HUES64 (cell line): ENCODE results near the gene GABPB2.

Source experiments
- H3K27ac ChIP-seq: 2 replicates; pipeline ENCODE4 v1.7.0; 2013; ENCODE audit warnings: low read depth, low read length, inconsistent platforms
- H3K27me3 ChIP-seq: 2 replicates; pipeline ENCODE4 v1.6.1; 2013; ENCODE audit warnings: mild to moderate bottlenecking, low read length; ENCODE audit not compliant: insufficient read depth
- H3K36me3 ChIP-seq: 2 replicates; pipeline ENCODE4 v1.6.1; 2013; ENCODE audit warnings: mild to moderate bottlenecking, low read length; ENCODE audit not compliant: insufficient read depth
- H3K4me1 ChIP-seq: 2 replicates; pipeline ENCODE4 v1.6.1; 2013; ENCODE audit warnings: mild to moderate bottlenecking, low read length, moderate library complexity; ENCODE audit not compliant: insufficient read depth
- H3K4me3 ChIP-seq: 2 replicates; pipeline ENCODE4 v1.5.1; 2013; ENCODE audit warnings: mild to moderate bottlenecking, low read length, moderate library complexity
- H3K9ac ChIP-seq: 2 replicates; pipeline ENCODE4 v1.6.1; 2013; ENCODE audit warnings: mild to moderate bottlenecking, low read depth, low read length
- H3K9me3 ChIP-seq: 2 replicates; pipeline ENCODE4 v1.6.1; 2013; ENCODE audit warnings: low read depth, low read length; ENCODE audit not compliant: insufficient read depth
- WGBS: fragments of 150-250, 120-280 bp; methylation state at CpG from one replicate; pipeline ENCODE4 v1.1.7; 2013; ENCODE audit warnings: missing lambda C conversion rate; 5-methylcytosine and 5-hydroxymethylcytosine counted together

The GABPB2 gene

GRCh38 chr1:151098126-151098525 lies 27.6 kb downstream of the GABPB2 start:
- H3K9ac ChIP-seq = no peak overlapping the region
- H3K36me3 ChIP-seq = no peaks in the 10 kb centered on the region
- H3K4me3 ChIP-seq = no peak overlapping the region
- H3K9me3 ChIP-seq = no peaks in the 10 kb centered on the region
- H3K4me1 ChIP-seq = no peaks in the 10 kb centered on the region
- WGBS = 79% methylated on average over 1 of the region's 1 CpG
- no peaks in the 10 kb centered on the region for H3K27me3 ChIP-seq
- no peak overlapping the region for H3K27ac ChIP-seq

GRCh38 chr1:151104630-151105029 lies 34.1 kb downstream of the GABPB2 start:
- Histone ChIP-seq H3K9me3 (no peaks in the 10 kb centered on the region), H3K27me3 (no peaks in the 10 kb centered on the region)

GRCh38 chr1:151106894-151107293 lies 36.3 kb downstream of the GABPB2 start:
- no peak overlapping the region for H3K9ac ChIP-seq
- no peaks in the 10 kb centered on the region for H3K36me3 ChIP-seq
- no peak overlapping the region for H3K4me3 ChIP-seq
- no peaks in the 10 kb centered on the region for H3K4me1 ChIP-seq
- H3K27ac ChIP-seq = no peak overlapping the region
- H3K27me3 ChIP-seq = no peaks in the 10 kb centered on the region
- H3K9me3 ChIP-seq = no peaks in the 10 kb centered on the region
- WGBS = 86% methylated on average over 2 of the region's 2 CpGs

More at GRCh38 chr1:151104630-151105029, 34.1 kb downstream of the GABPB2 start:
- Histone ChIP-seq H3K27ac (no peak overlapping the region), H3K9ac (no peak overlapping the region), H3K4me3 (no peak overlapping the region), H3K4me1 (no peaks in the 10 kb centered on the region), H3K36me3 (no peaks in the 10 kb centered on the region)

GRCh38 chr1:151108331-151108730 lies 37.8 kb downstream of the GABPB2 start:
- Histone ChIP-seq H3K27ac (no peak overlapping the region), H3K9me3 (no peaks in the 10 kb centered on the region), H3K4me3 (no peak overlapping the region), H3K36me3 (no peaks in the 10 kb centered on the region), H3K4me1 (no peaks in the 10 kb centered on the region), H3K9ac (no peak overlapping the region), H3K27me3 (no peaks in the 10 kb centered on the region)
- 84% methylated on average over 5 of the region's 5 CpGs for WGBS

- Histone ChIP-seq H3K9ac (no peak overlapping the region), H3K36me3 (no peaks in the 10 kb centered on the region), H3K9me3 (no peaks in the 10 kb centered on the region), H3K27ac (no peak overlapping the region), H3K4me3 (no peak overlapping the region), H3K4me1 (no peaks in the 10 kb centered on the region), H3K27me3 (no peaks in the 10 kb centered on the region)
- WGBS = 94% methylated on average over 5 of the region's 5 CpGs
These were observed 43.3 kb downstream of the GABPB2 start for GRCh38 chr1:151113877-151114276.

- Histone ChIP-seq H3K27ac (no peak overlapping the region), H3K9me3 (no peaks in the 10 kb centered on the region), H3K4me1 (peaks cover 8% of the 10 kb centered on the region), H3K36me3 (no peaks in the 10 kb centered on the region), H3K4me3 (no peak overlapping the region), H3K9ac (no peak overlapping the region), H3K27me3 (no peaks in the 10 kb centered on the region)
- WGBS = 40% methylated on average over 2 of the region's 5 CpGs
These were observed 54.3 kb downstream of the GABPB2 start for GRCh38 chr1:151124763-151125403.

GRCh38 chr1:151128800-151129199 lies 58.2 kb downstream of the GABPB2 start:
- 84% methylated on average over 6 of the region's 6 CpGs for WGBS
- Histone ChIP-seq H3K27ac (no peak overlapping the region), H3K27me3 (peaks cover 23% of the 10 kb centered on the region), H3K4me3 (no peak overlapping the region), H3K36me3 (no peaks in the 10 kb centered on the region), H3K4me1 (peaks cover 11% of the 10 kb centered on the region), H3K9me3 (no peaks in the 10 kb centered on the region), H3K9ac (no peak overlapping the region)

- peaks cover 23% of the 10 kb centered on the region for H3K27me3 ChIP-seq
- 11% methylated on average over 45 of the region's 45 CpGs for WGBS
- peaks cover 14% of the 10 kb centered on the region; the same call in 1 of the 2 replicates for H3K36me3 ChIP-seq
- H3K4me1 ChIP-seq = peaks cover 3% of the 10 kb centered on the region; the same call in 1 of the 2 replicates
- H3K4me3 ChIP-seq = peak overlapping the region; percentile 56
- peak overlapping the region; percentile 57 for H3K9ac ChIP-seq
- no peaks in the 10 kb centered on the region for H3K9me3 ChIP-seq
- peak overlapping the region; percentile 55; the same call in 1 of the 2 replicates for H3K27ac ChIP-seq
These were observed 60.5 kb downstream of the GABPB2 start for GRCh38 chr1:151130987-151131586.

GRCh38 chr1:151131701-151132334 lies 61.3 kb downstream of the GABPB2 start:
- Histone ChIP-seq H3K4me1 (peaks cover 3% of the 10 kb centered on the region; the same call in 1 of the 2 replicates), H3K27ac (peak overlapping the region; percentile 44; the same call in 1 of the 2 replicates), H3K27me3 (peaks cover 23% of the 10 kb centered on the region), H3K36me3 (peaks cover 18% of the 10 kb centered on the region), H3K9me3 (no peaks in the 10 kb centered on the region), H3K9ac (peak overlapping the region; percentile 56), H3K4me3 (peak overlapping the region; percentile 56)
- 19% methylated on average over 39 of the region's 39 CpGs for WGBS

GRCh38 chr1:151132335-151133017 lies 61.9 kb downstream of the GABPB2 start:
- 61% methylated on average over 74 of the region's 74 CpGs for WGBS
- peak overlapping the region; percentile 56 for H3K4me3 ChIP-seq
- no peaks in the 10 kb centered on the region for H3K9me3 ChIP-seq
- H3K27ac ChIP-seq = peak overlapping the region; percentile 44; the same call in 1 of the 2 replicates
- peak overlapping the region; percentile 56 for H3K9ac ChIP-seq
- H3K4me1 ChIP-seq = peaks cover 3% of the 10 kb centered on the region; the same call in 1 of the 2 replicates
- peaks cover 20% of the 10 kb centered on the region for H3K36me3 ChIP-seq
- H3K27me3 ChIP-seq = peaks cover 23% of the 10 kb centered on the region
